Measurements from ENCODE around the gene ECSIT. TPM values are rescaled to one million over a fixed set of nuclear protein-coding genes. Genes with fewer than 3 reads are reported as not detected.

Gene ECSIT
- total RNA-seq, 4 donors from 2014 or later, result 40.4 to 65.7 (median 57.8) TPM

DNA sequence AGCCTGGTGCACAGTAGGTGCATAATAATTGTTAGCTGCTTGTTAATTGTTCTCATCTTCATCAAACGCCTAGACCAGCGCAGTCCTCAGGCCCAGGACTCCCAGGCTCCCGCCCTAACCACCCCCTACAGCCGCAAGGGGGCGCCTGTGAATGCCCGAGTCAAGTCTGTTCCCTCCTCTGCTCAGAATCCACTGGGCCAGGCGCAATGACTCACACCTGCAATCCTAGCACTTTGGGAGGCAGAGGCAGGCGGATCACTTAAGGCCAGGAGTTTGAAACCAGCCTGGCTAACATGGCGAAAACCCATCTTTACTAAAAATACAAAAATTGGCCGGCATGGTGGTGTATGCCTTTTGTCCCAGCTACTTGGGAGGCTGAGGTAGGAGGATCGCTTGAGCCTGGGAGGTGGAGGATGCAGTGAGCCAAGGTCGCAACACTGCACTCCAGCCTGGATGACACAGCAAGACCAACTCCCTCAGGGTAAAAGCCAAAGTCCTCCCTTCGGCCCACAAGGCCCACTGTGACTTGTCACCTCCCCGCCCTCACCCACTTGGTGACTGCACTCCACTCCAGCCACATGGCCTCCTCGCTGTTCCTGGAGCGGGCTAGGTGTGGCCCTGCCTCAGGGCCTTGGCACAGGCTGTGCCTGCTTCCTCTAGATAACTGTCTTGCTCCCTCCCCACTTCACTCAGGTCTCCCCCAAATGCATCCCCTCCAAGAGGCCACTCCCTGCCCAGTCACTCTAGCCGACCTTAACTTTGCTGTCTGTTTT lies 32.4 kb downstream of the ECSIT start:
- H3K27me3 ChIP-seq, result no peaks in the 10 kb centered on the region
- H3K27ac ChIP-seq, result no peak overlapping the region
- H3K36me3 ChIP-seq, result peaks cover 45% of the 10 kb centered on the region
- H3K4me1 ChIP-seq, result no peaks in the 10 kb centered on the region
- DNase-seq (ENCODE audit: low spot score in 2 of 2), result no peak
- no peak overlapping the region for H3K4me3 ChIP-seq
- no peaks in the 10 kb centered on the region for H3K9me3 ChIP-seq
- TF ChIP-seq POLR2AphosphoS5 (IDR thresholded peaks at IDR 0.05) (no peak), EP300 (IDR thresholded peaks at IDR 0.05) (no peak), POLR2A (IDR thresholded peaks at IDR 0.05) (no peak)
- TF ChIP-seq, protein P1, sequence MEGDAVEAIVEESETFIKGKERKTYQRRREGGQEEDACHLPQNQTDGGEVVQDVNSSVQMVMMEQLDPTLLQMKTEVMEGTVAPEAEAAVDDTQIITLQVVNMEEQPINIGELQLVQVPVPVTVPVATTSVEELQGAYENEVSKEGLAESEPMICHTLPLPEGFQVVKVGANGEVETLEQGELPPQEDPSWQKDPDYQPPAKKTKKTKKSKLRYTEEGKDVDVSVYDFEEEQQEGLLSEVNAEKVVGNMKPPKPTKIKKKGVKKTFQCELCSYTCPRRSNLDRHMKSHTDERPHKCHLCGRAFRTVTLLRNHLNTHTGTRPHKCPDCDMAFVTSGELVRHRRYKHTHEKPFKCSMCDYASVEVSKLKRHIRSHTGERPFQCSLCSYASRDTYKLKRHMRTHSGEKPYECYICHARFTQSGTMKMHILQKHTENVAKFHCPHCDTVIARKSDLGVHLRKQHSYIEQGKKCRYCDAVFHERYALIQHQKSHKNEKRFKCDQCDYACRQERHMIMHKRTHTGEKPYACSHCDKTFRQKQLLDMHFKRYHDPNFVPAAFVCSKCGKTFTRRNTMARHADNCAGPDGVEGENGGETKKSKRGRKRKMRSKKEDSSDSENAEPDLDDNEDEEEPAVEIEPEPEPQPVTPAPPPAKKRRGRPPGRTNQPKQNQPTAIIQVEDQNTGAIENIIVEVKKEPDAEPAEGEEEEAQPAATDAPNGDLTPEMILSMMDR (IDR thresholded peaks at IDR 0.05), result peak; percentile 15 to 55
- 72% methylated on average over 17 of the region's 17 CpGs for WGBS

DNA sequence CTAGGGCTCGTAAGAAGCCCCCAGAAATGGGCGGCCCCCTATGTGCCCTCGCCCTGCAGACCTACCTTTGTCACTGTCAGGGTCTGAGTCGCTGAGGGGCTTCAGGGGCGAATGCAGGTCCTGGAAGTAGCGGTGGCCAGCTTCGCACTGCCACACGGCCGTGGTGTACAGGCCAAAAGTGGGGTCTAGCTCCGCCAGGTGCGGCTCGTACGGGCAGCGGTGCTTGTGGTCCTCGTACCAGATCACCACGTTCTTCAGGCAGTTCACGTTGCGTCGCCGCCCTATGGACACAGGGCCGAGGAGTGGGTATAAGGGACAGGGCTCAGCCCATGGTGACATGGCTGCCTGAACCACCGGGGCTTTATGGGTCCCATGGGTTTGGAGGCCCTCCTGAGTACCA lies 33.0 kb downstream of the ECSIT start:
- DNase-seq (ENCODE audit: low spot score in 2 of 2), result no peak
- no peak overlapping the region for H3K4me3 ChIP-seq
- peaks cover 50% of the 10 kb centered on the region for H3K36me3 ChIP-seq
- WGBS, result 94% methylated on average over 16 of the region's 22 CpGs
- no peaks in the 10 kb centered on the region for H3K27me3 ChIP-seq
- H3K9me3 ChIP-seq, result no peaks in the 10 kb centered on the region
- H3K27ac ChIP-seq, result no peak overlapping the region
- no peak for TF ChIP-seq POLR2AphosphoS5 (IDR thresholded peaks at IDR 0.05)
- TF ChIP-seq, protein P1 (IDR thresholded peaks at IDR 0.05), result no peak
- H3K4me1 ChIP-seq, result no peaks in the 10 kb centered on the region

DNA sequence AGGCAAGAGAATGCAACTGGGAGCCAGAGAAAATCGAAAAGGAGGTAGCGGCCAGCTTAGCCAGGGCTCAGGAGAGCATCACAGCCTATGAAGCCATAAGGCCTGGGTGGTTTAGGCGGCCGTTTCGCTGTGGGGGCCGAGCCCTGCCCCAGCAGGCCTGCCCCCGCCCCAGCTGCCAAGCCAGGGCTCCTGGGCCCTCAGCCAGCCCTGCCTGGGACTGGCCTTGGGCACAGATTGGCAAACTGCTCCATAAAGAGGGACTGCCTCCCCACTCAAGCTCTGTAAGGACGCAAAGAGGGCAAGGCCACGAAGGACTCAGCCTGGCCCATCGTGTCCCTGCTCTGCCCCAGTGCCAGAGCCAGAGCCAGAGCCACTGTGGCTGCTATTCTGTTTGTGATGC lies 33.5 kb downstream of the ECSIT start:
- WGBS, result 79% methylated on average over 8 of the region's 10 CpGs
- Histone ChIP-seq H3K27me3 (no peaks in the 10 kb centered on the region), H3K4me1 (no peaks in the 10 kb centered on the region), H3K27ac (no peak overlapping the region), H3K36me3 (peaks cover 54% of the 10 kb centered on the region), H3K4me3 (no peak overlapping the region), H3K9me3 (no peaks in the 10 kb centered on the region)
- DNase-seq (ENCODE audit: low spot score in 2 of 2), result no peak
- no peak for TF ChIP-seq POLR2A (IDR thresholded peaks at IDR 0.05)
- TF ChIP-seq, protein P1 (IDR thresholded peaks at IDR 0.05), result no peak
- no peak for TF ChIP-seq POLR2AphosphoS5 (IDR thresholded peaks at IDR 0.05)

DNA sequence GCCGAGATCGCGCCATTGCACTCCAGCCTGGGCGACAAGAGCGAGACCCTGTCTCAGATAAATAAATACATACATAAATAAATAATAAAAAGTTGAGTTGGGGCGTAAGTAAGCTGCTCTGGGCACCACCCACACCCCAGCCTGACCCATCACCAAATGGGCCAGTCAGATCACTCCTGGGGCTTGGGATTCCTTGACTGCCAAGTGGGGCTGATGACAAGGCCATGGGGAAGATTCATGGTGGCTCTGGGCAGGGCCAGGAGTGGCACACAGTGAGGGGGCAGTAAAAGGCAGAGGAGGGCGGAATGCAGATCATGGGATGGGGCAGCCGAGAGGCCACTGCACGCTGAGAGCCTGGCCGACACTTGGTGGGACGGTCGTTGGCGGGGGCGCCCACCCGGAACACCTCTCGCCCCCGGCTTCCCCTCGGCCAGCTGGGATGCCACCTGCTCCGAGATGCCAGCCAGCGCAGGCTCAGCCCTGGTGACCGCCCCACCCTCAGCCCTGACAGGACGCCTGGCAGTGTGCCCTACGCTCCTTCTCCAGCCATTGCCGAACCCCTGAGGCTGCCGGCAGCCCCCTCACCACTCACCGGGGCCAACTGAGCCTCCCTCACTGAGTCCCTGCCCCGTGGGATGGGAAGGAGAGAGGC lies 34.2 kb downstream of the ECSIT start:
- DNase-seq (ENCODE audit: low spot score in 2 of 2), result no peak
- H3K27ac ChIP-seq, result no peak overlapping the region
- H3K27me3 ChIP-seq, result no peaks in the 10 kb centered on the region
- peaks cover 55% of the 10 kb centered on the region for H3K36me3 ChIP-seq
- TF ChIP-seq, protein P1 (IDR thresholded peaks at IDR 0.05), result no peak
- TF ChIP-seq POLR2A (IDR thresholded peaks at IDR 0.05), result no peak
- TF ChIP-seq POLR2AphosphoS5 (IDR thresholded peaks at IDR 0.05), result no peak
- TF ChIP-seq EP300 (IDR thresholded peaks at IDR 0.05), result no peak
- no peaks in the 10 kb centered on the region for H3K4me1 ChIP-seq
- WGBS, result 93% methylated on average over 26 of the region's 27 CpGs
- no peaks in the 10 kb centered on the region for H3K9me3 ChIP-seq
- H3K4me3 ChIP-seq, result no peak overlapping the region

DNA sequence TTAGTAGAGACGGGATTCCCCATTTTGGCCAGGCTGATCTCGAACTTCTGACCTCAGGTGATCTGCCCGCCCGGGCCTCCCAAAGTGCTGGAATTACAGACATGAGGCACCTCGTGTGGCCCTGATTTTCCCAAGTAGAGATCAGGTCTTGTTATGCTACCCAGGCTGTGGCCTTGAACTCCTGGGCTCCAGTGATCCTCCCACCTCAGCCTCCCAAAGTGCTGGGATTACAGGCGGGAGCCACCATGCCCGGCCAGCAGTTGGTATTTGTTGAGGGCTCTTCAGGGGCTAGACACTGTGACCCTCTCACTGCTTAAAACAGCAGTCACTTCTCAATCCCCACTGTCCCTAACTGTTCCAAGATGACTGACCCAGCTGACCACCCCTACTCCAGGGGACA lies 39.6 kb downstream of the ECSIT start:
- 98% methylated on average over 7 of the region's 7 CpGs for WGBS
- DNase-seq (ENCODE audit: low spot score in 2 of 2), result no peak
- no peak overlapping the region for H3K4me3 ChIP-seq
- TF ChIP-seq EP300 (IDR thresholded peaks at IDR 0.05), result no peak
- no peak for TF ChIP-seq POLR2AphosphoS5 (IDR thresholded peaks at IDR 0.05)
- TF ChIP-seq POLR2A (IDR thresholded peaks at IDR 0.05), result no peak
- TF ChIP-seq, protein P1 (IDR thresholded peaks at IDR 0.05), result no peak
- no peaks in the 10 kb centered on the region for H3K9me3 ChIP-seq
- H3K4me1 ChIP-seq, result no peaks in the 10 kb centered on the region
- H3K27ac ChIP-seq, result no peak overlapping the region
- peaks cover 2% of the 10 kb centered on the region for H3K27me3 ChIP-seq
- H3K36me3 ChIP-seq, result peaks cover 48% of the 10 kb centered on the region

Data from suprapubic skin (tissue), 4 donors.